Left lung (tissue), 10 donors: ENCODE measurements around the gene FHIT. TPM values are rescaled to one million over a fixed set of nuclear protein-coding genes. Genes with fewer than 3 reads are reported as not detected.

Source experiments
- ATAC-seq: fragments of 200-7000 bp; cut with Tn5 transposase; one replicate; pipeline ENCODE4 v1.9.1; 2020; ENCODE audit warnings: moderate library complexity
- DNase-seq, 4 donors: peaks; one replicate each; pipeline ENCODE4 v3.0.0-alpha.2; 2013 to 2020
- H3K27ac ChIP-seq, 2 donors: fragments of 200-600 bp; sonication (generic) in 1 of 2; one replicate each; pipeline versions ENCODE4 v1.5.0 to v1.8.0; 2020 to 2021
- H3K27me3 ChIP-seq, 2 donors: fragments of 200-600 bp; sonication (generic) in 1 of 2; one replicate each; pipeline versions ENCODE4 v1.5.0 to v1.8.0; 2020 to 2021
- H3K36me3 ChIP-seq, 2 donors: fragments of 200-600 bp; sonication (generic) in 1 of 2; one replicate each; pipeline versions ENCODE4 v1.5.0 to v1.8.0; 2020 to 2021
- H3K4me1 ChIP-seq, 2 donors: fragments of 200-600 bp; one replicate each; pipeline ENCODE4 v1.8.0; 2021
- H3K4me3 ChIP-seq, 2 donors: fragments of 200-600 bp; sonication (generic) in 1 of 2; one replicate each; pipeline versions ENCODE4 v1.5.0 to v1.8.0; 2020 to 2021; ENCODE audit warnings: mild to moderate bottlenecking in 1 of 2
- H3K9me3 ChIP-seq, 2 donors: fragments of 200-600 bp; sonication (generic) in 1 of 2; one replicate each; pipeline versions ENCODE4 v1.5.0 to v1.8.0; 2020 to 2021
- CTCF ChIP-seq, 2 donors: fragments of 200-600 bp; sonication (generic) in 1 of 2; IDR thresholded peaks; one replicate each; pipeline versions ENCODE4 v1.5.0 to v1.8.0; 2021; ENCODE audit warnings: antibody characterized with exemption in 2 of 2
- intact Hi-C, 2 donors: fragments of 100-400 bp; cut with DNase I; formaldehyde crosslinking; loops; one replicate each; pipeline versions ENCODE4 v1.11.2 to v1.14.2; 2022
- polyA plus RNA-seq, 6 donors: library from polyadenylated mRNA; unstranded; fragments of 120-200 nt; gene quantifications; one replicate each; pipeline ENCODE4 v1.2.1, GENCODE V29; 2013; ENCODE audit not compliant: insufficient read length in 6 of 6
- total RNA-seq, 2 donors: library from RNA; stranded (reverse); fragmentation: NEBNext Ultra II Directional; extraction: Animal tissue kit (Norgen Biotek cat#: 25700); gene quantifications; one replicate each; pipeline ENCODE4 v1.2.1, GENCODE V29; 2021
- donor health status: DM: no; HTN: yes; CAD: no.
- donor health status: DM: no; HTN: no; CAD: no.

The FHIT gene
- total and polyA plus RNA-seq, 8 donors: 8.5 to 16.3 (median 9.7) TPM

GRCh38 chr3:59753808-59754450 is 1497.3 kb downstream of the FHIT start:
- Histone ChIP-seq H3K4me1 (peaks cover 0 to 4% of the 10 kb centered on the region in 2 donors), H3K36me3 (no peaks in the 10 kb centered on the region), H3K4me3 (no peak overlapping the region), H3K27me3 (no peaks in the 10 kb centered on the region), H3K9me3 (no peaks in the 10 kb centered on the region), H3K27ac (no peak overlapping the region)
- ATAC-seq (no peak), DNase-seq (no peak)
- intact Hi-C loops: no loop called here
- no peak for TF ChIP-seq CTCF (IDR thresholded peaks at IDR 0.05)

GRCh38 chr3:59752925-59753324 is 1498.3 kb downstream of the FHIT start:
- intact Hi-C loops: no loop called here
- ATAC-seq: no peak
- no peak for TF ChIP-seq CTCF (IDR thresholded peaks at IDR 0.05)

GRCh38 chr3:59751606-59752005 is 1499.6 kb downstream of the FHIT start:
- no peak for ATAC-seq
- no peak for TF ChIP-seq CTCF (IDR thresholded peaks at IDR 0.05)

More at GRCh38 chr3:59752925-59753324, 1498.3 kb downstream of the FHIT start:
- Histone ChIP-seq H3K27ac (no peak overlapping the region), H3K4me3 (no peak overlapping the region), H3K36me3 (no peaks in the 10 kb centered on the region), H3K27me3 (no peaks in the 10 kb centered on the region), H3K9me3 (no peaks in the 10 kb centered on the region), H3K4me1 (peaks cover 0 to 4% of the 10 kb centered on the region in 2 donors)
- no peak for DNase-seq

GRCh38 chr3:59750391-59750790 is 1500.9 kb downstream of the FHIT start:
- no peaks in the 10 kb centered on the region for H3K36me3 ChIP-seq
- H3K4me3 ChIP-seq: no peak overlapping the region
- no peak for ATAC-seq
- no peaks in the 10 kb centered on the region for H3K27me3 ChIP-seq
- TF ChIP-seq CTCF (IDR thresholded peaks at IDR 0.05): no peak
- peaks cover 0 to 4% of the 10 kb centered on the region in 2 donors for H3K4me1 ChIP-seq
- H3K9me3 ChIP-seq: no peaks in the 10 kb centered on the region
- DNase-seq: no peak
- intact Hi-C loops: no loop called here
- peak overlapping the region in 1 of 2 donors; percentile 71 for H3K27ac ChIP-seq

More at GRCh38 chr3:59751606-59752005, 1499.6 kb downstream of the FHIT start:
- Histone ChIP-seq H3K27ac (no peak overlapping the region), H3K36me3 (no peaks in the 10 kb centered on the region), H3K4me1 (peaks cover 0 to 4% of the 10 kb centered on the region in 2 donors), H3K27me3 (no peaks in the 10 kb centered on the region), H3K9me3 (no peaks in the 10 kb centered on the region), H3K4me3 (no peak overlapping the region)
- no peak for DNase-seq
- intact Hi-C loops: no loop called here

- H3K36me3 ChIP-seq: no peaks in the 10 kb centered on the region
- intact Hi-C loops: no loop called here
- ATAC-seq (no peak), DNase-seq (no peak)
- peaks cover 0 to 4% of the 10 kb centered on the region in 2 donors for H3K4me1 ChIP-seq
- TF ChIP-seq CTCF (IDR thresholded peaks at IDR 0.05): no peak
- H3K27me3 ChIP-seq: no peaks in the 10 kb centered on the region
- H3K4me3 ChIP-seq: no peak overlapping the region
- H3K27ac ChIP-seq: peak overlapping the region in 1 of 2 donors; percentile 71
- no peaks in the 10 kb centered on the region for H3K9me3 ChIP-seq
Observed at GRCh38 chr3:59749291-59749690, 1502.0 kb downstream of the FHIT start.
